DND-41 (cell line): ENCODE results near the gene LTB4R2.
A peak's percentile ranks its signal among the peaks of the same experiment; 100 is the strongest.

Source experiments
- ATAC-seq: fragments of 200-7000 bp; cut with Tn5 transposase; 3 replicates; pipeline ENCODE4 v1.9.1; 2021; ENCODE audit warnings: low read depth; ENCODE audit not compliant: insufficient read depth
- DNase-seq: peaks from one replicate; pipeline ENCODE4 v3.0.0-alpha.2; 2020
- H2AFZ ChIP-seq: 2 replicates; pipeline ENCODE4 v1.6.0; 2012; ENCODE audit warnings: low read depth, low read length
- H3K27ac ChIP-seq: 2 replicates; pipeline ENCODE4 v1.5.1; 2012; ENCODE audit warnings: low read length, inconsistent platforms
- H3K27me3 ChIP-seq: fragments of 200-600 bp; sonication (generic); 2 replicates; pipeline ENCODE4 v1.6.0; 2012; ENCODE audit warnings: low read length, mild to moderate bottlenecking, inconsistent platforms; ENCODE audit not compliant: insufficient read depth, poor library complexity
- H3K36me3 ChIP-seq: 2 replicates; pipeline ENCODE4 v1.5.1; 2012; ENCODE audit warnings: low read length, inconsistent platforms; ENCODE audit not compliant: insufficient read depth
- H3K4me1 ChIP-seq: 2 replicates; pipeline ENCODE4 v1.5.1; 2012; ENCODE audit warnings: mild to moderate bottlenecking, low read length; ENCODE audit not compliant: insufficient read depth
- H3K4me2 ChIP-seq: 2 replicates; pipeline ENCODE4 v1.6.0; 2012; ENCODE audit warnings: mild to moderate bottlenecking, moderate library complexity, low read length, inconsistent platforms; ENCODE audit not compliant: insufficient read depth
- H3K4me3 ChIP-seq, 2 experiments: fragments of 200-600 bp in 1 of 2; shearing (Covaris generic) in 1 of 2; 2 replicates each; pipeline ENCODE4 v1.5.1; 2012 to 2016; ENCODE audit warnings: inconsistent platforms in 2 of 2, low read length in 2 of 2, mild to moderate bottlenecking in 2 of 2, low read depth in 1 of 2, moderate library complexity in 1 of 2
- H3K79me2 ChIP-seq: 2 replicates; pipeline ENCODE4 v1.6.0; 2012; ENCODE audit warnings: low read length, inconsistent platforms; ENCODE audit not compliant: insufficient read depth
- H3K9ac ChIP-seq: 2 replicates; pipeline ENCODE4 v1.6.0; 2012; ENCODE audit warnings: low read depth, mild to moderate bottlenecking, inconsistent platforms, low read length, moderate library complexity
- H3K9me3 ChIP-seq: 2 replicates; pipeline ENCODE4 v1.5.1; 2012; ENCODE audit warnings: low read length, moderate library complexity, mild to moderate bottlenecking, inconsistent platforms; ENCODE audit not compliant: insufficient read depth, severe bottlenecking
- H4K20me1 ChIP-seq: 2 replicates; pipeline ENCODE4 v1.6.0; 2012; ENCODE audit warnings: low read length; ENCODE audit not compliant: insufficient read depth
- CTCF ChIP-seq: IDR thresholded peaks from 2 replicates; pipeline ENCODE4 v1.5.1; 2012; ENCODE audit warnings: borderline replicate concordance, low read length, moderate library complexity, mild to moderate bottlenecking; ENCODE audit not compliant: poor library complexity, severe bottlenecking; ENCODE audit errors: extremely low read depth
- EZH2 ChIP-seq: IDR thresholded peaks from 3 replicates; pipeline ENCODE4 v1.6.1; 2012; ENCODE audit warnings: borderline replicate concordance, low read depth, mild to moderate bottlenecking, moderate library complexity, low read length, inconsistent platforms; ENCODE audit not compliant: severe bottlenecking

Gene LTB4R2

DNA sequence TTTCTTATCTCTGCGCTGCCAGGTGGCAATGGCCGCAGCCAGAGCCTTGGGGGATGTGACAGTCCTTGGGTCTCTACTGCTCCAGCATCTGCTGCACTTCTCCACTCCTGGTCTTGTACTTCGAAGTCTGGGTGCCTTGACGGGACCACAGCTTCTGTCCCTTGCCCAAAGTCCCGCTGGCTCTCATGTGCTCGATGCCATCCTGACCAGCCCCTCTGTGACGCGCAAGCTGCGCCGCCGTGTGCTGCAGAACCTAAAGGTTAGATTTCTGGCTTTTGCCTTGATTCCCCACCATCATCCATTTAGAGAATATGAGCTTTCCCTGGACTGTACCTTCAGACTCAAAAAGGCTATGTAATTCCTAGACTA, 5.9 kb upstream of the LTB4R2 start:
- TF ChIP-seq EZH2, result no peak
- no peak for TF ChIP-seq CTCF
- Histone ChIP-seq H3K9me3 (no peaks in the 10 kb centered on the region), H2AFZ (no peak overlapping the region), H3K27me3 (no peaks in the 10 kb centered on the region), H3K36me3 (peaks cover 80% of the 10 kb centered on the region), H3K4me3 (no peak overlapping the region), H3K4me2 (no peak overlapping the region), H4K20me1 (peaks cover 10% of the 10 kb centered on the region; the same call in 1 of the 2 replicates), H3K4me1 (peaks cover 27% of the 10 kb centered on the region), H3K79me2 (peaks cover 31% of the 10 kb centered on the region), H3K9ac (no peak overlapping the region), H3K27ac (no peak overlapping the region)
- ATAC-seq (no peak), DNase-seq (no peak)

- Histone ChIP-seq H3K4me3 (no peak overlapping the region), H3K4me1 (peaks cover 1% of the 10 kb centered on the region; the same call in 1 of the 2 replicates), H3K27ac (no peak overlapping the region), H3K4me2 (no peak overlapping the region), H2AFZ (no peak overlapping the region), H3K27me3 (no peaks in the 10 kb centered on the region), H3K79me2 (peaks cover under 1% of the 10 kb centered on the region; the same call in 1 of the 2 replicates), H4K20me1 (0 out of 2 replicates have a peak, but pooled peaks cover 5% of the 10 kb centered on the region), H3K9me3 (no peaks in the 10 kb centered on the region), H3K9ac (no peak overlapping the region), H3K36me3 (peaks cover 79% of the 10 kb centered on the region)
- ATAC-seq (no peak), DNase-seq (no peak)
- TF ChIP-seq CTCF (no peak), EZH2 (no peak)
Measured at GRCh38 chr14:24307156-24307574, 2.8 kb upstream of the LTB4R2 start.

GRCh38 chr14:24307575-24308341, 2.2 kb upstream of the LTB4R2 start, which contains the start of gene CIDEB:
Gene CIDEB (minus strand): TSS chr14:24307977. CDS start chr14:24307858, 119 bp downstream.
- Histone ChIP-seq H3K27me3 (no peaks in the 10 kb centered on the region), H3K4me3 (no peak within 1 kb of the TSS), H3K36me3 (peaks cover 73% of the 10 kb centered on the region), H3K9me3 (no peaks in the 10 kb centered on the region), H3K79me2 (no peaks in the 10 kb centered on the region), H3K27ac (no peak within 1 kb of the TSS), H2AFZ (no peak within 1 kb of the TSS), H3K4me1 (no peaks in the 10 kb centered on the region), H3K9ac (no peak within 1 kb of the TSS), H4K20me1 (0 out of 2 replicates have a peak, but pooled peaks cover 5% of the 10 kb centered on the region), H3K4me2 (no peak within 1 kb of the TSS)
- DNase-seq, result peak; percentile 67
- peak; percentile 87 for ATAC-seq
- TF ChIP-seq EZH2 (no peak), CTCF (peak; percentile 95)
